ENCODE measurements around the gene RBFOX2.

Gene RBFOX2

DNA sequence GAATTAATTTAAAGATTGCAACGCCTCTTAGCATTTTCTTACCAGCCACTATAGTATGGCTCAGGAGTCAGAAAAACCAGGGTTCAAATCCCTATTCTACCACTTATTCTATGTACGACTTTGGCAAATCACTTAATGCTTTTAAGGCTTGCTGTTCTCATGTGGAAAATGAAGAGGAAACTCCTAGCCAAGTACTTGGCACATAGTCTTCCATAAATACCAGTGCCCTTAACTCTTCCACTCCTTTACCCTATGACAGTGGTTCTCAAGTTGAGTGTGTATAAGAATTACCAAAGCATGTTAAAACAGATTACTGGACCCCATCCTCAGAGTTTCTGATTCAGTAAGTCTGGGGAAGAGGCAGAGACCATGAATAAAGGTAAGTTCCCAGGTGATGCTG, 107.6 kb downstream of the RBFOX2 start:
- no peak for DNase-seq

- no peak for DNase-seq
Measured at GRCh38 chr22:35919002-35919542, 109.6 kb downstream of the RBFOX2 start.

GRCh38 chr22:35918456-35918855, 110.2 kb downstream of the RBFOX2 start:
- no peak for DNase-seq

- DNase-seq = no peak
Measured at GRCh38 chr22:35917651-35918050, 111.0 kb downstream of the RBFOX2 start.

DNA sequence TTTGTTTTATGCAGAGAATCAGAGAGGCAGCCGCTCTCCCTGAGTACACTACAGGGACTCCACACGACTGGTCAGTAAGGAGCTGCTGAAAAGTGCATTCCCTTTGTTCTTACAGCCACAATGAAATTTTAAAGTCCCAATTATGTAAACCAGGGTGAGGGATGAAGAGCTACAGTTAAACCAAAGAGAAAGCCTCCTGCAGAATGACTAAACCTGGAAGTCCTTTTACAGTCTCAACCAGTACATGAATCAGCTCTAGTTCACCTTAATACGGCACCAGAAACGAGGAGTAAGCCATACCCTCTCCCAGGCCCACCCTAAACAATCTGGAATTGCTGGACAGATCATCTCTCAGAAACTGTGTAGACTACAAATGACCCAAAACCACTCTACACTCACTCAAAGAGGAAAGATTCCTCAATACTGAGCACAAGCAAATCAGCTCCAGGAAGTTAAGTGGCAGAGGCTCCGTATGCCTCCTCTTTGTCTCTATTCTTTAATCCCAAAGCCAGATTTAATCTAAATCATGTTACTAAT, 113.1 kb downstream of the RBFOX2 start:
- DNase-seq = peak; percentile 31

DNA sequence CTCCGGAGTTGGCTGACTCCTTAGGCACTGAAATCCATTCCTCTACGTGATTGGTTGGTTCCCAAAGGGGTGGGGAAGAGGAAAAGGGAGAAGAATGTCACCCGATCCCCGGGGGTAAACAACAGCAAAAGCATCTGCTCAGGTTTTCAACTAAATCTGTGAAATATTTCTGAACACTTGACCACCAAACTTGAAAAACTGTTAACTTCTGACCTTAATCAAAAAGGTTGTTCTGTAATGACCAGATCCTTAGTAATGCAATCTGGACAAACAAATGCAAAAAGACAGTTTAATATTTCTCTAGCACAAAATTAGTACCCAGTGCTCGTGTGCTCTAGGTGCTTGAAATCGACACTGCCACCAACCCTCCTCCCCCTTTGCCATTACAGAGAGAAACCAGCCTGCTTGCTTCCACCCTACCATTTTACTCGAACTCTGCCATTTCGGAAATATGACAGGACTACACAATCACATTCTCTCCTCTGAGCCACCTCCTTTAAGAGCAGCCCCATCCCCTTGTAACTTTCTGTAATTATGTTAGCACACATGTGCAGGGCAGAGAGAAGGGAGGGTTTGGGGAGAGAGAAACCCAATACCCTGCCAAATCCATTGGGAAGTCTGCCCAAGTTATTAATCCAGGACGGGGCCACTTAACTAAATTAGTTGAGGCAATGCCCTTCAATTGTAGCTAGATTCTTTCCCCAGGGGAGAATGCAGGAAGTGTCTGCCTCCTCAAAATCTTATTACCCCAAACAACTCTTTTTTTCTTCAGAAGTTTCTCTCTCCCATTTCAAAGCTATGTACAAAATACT, 113.8 kb downstream of the RBFOX2 start:
- peak; percentile 91 for DNase-seq

- DNase-seq = no peak
Measured at GRCh38 chr22:35914357-35914664, 114.3 kb downstream of the RBFOX2 start.

DNA sequence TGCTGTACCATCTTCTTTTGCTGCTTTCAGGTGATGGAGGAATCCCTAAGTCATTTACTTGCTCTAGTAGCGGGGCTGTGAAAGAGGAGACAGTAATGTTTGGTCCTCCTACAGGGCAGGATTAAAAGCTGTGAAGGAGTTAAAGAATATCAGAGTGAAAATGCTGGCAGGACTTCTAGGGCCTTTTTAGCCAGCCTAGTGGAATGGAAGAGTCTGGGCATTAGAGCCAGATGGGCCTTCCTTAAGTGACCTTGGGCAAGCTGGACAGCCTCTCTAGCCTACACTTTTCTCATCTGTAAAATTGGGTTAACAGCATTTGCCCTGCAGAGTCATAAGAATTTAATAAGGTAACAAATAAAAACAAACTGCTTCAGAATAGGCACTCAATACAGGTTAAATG, 114.7 kb downstream of the RBFOX2 start:
- no peak for DNase-seq

GRCh38 chr22:35912658-35913057, 116.0 kb downstream of the RBFOX2 start:
- no peak for DNase-seq

GRCh38 chr22:35911877-35912276, 116.7 kb downstream of the RBFOX2 start:
- DNase-seq = no peak

DNA sequence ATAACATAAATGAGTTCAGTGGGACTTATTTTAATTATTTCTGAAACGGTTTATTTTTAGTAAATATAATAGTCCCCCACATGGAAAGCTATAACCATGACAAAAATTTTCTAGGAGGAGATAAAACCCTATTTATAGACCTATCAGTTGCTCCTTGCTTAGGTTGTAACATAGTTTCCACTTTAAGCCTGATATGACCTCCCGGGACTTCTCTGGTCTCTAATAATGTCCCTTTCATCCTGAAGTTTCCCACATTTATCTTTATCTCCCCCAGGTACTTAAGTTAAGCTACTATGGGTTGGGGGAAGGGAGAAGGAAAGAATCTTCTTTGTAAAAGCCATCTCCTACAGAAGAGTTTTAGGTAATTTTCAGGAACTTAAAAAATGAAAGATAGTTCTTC, 117.7 kb downstream of the RBFOX2 start:
- DNase-seq = no peak

DNA sequence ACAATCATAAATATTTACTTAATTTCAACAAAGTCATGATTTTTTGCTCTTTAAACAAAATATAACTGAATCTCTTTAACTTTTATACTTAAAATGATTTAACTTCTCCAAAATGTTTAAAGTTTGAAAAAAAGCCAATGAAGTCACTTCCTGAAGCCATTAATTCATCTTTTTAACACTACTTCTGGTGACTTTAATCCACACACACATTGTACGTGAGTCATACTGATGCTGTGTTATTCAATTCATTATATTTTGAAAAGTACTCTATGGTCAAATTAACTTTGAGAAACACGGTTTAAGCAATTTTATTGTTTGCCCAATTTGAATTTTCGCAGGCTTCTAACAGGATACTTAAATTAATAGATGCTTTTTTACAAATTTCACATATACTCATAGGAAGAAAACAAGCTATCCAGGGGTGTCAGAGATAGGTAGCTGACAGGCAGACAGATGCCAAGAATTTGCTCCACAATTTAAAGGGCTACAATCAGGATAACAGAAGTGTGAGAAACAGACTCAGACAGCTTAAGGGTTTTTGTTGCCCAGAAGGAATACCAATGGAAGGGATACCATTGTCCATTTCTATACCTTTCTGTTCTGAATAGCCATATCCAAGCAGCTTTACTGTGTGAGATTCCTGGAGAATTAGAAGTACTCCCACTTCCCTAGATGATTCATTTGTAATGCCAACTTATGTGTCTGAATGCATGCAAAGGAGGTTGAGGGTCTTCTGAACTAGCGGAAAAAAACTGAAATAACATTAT, 118.4 kb downstream of the RBFOX2 start:
- no peak for DNase-seq

- no peak for DNase-seq
Measured at GRCh38 chr22:35905894-35906293, 122.7 kb downstream of the RBFOX2 start.

GRCh38 chr22:35904752-35905151, 123.9 kb downstream of the RBFOX2 start:
- no peak for DNase-seq

GRCh38 chr22:35904336-35904692, 124.3 kb downstream of the RBFOX2 start:
- no peak for DNase-seq

DNA sequence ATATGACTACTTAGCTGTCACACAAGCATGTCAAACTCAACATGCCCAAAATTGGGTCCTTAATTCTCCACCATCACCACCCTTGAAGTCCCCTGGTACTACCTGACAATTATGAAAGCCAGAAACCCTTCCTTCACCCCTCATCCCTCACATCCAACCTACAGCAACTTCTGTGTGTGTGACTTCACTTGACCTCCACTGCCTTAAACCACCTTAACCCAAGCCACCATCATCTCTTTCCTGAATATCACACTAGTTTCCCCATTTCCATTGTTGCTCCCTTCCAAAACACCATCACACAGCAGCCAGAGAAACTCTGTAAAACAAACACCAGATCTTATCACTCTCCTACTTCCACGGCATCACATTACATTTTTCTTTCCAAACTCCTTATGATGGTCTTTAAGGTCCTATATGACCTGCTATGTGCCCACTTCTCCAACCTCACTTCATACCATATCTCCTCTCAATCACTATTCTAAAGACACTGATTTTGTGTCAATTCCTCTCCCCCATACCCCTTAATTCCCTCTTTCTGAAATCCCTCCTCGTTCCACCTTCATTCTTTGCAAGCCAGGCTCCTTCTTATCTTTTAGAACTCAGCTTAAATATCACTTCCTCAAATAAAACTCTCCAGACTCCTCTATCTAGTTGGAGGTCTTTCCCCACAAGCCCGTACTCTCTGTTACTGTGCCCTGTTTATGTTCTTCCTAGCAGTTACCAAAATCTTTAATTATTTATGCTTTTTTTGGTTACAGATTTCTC, 124.9 kb downstream of the RBFOX2 start:
- DNase-seq = no peak

DNA sequence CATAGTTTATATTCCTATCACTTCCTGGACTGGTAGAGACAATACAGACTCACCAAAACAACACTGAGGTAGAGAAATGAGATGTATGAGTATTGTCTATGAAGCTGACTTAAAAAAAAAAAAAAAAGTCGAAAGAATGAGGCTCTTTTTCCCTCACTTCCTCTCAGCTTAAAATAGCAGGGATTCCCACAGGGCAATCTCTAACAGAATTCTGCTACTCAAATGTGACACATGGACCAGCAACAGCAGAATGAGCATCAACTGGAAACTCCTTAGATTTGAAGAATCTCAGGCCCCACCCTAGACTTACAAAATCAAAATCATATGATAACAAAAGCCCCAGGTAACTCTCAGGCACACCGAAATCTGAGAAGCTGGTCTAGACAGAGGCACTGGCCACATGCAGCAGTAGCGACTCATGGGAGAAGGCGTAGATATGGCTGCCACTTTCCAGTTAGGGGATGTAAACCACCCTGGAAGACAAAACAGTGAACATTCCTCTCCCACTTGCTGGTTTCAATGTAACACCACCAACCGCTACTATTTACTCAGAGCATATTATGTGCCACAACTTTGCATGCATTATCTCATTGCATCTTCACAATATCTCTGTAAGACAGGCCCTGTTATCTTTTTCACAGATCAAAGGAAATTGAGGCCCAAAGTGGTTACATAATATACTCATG, 128.0 kb downstream of the RBFOX2 start:
- no peak for DNase-seq

DNA sequence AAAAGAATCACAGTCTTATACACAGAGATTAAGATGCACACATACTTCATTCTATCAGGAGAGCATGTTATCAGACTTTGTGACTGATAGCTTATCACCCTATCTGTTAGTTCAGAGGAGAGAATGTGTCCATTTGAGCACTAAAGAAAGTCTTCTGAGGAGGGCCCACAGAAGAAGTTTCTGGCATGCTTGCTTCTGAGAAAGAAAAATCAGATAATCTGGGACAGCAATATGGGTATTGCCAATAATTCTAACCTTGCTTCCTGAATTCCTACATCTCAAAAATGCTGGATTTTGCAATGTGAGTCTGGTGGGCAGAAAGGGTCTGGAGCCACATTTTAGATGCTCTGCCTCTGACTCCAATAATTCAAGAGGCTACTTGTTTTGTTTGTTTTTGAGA, 128.9 kb downstream of the RBFOX2 start:
- DNase-seq = no peak

GRCh38 chr22:35896111-35896705, 132.4 kb downstream of the RBFOX2 start:
- DNase-seq = no peak

- DNase-seq = no peak
Measured at GRCh38 chr22:35894937-35895708, 133.5 kb downstream of the RBFOX2 start.

- DNase-seq = no peak
Measured at GRCh38 chr22:35894464-35894878, 134.2 kb downstream of the RBFOX2 start.

Data from DMS 273 treated with DMSO at 0.1 percent for 48 hours (cell line).